GM12878 (cell line): Measurements from ENCODE around the gene PCDHGB6.

ENCODE experiments used
- ATF3 ChIP-seq: IDR thresholded peaks from 2 replicates; pipeline ENCODE4 v1.6.1; 2011; ENCODE audit warnings: low read depth, mild to moderate bottlenecking, low read length, moderate library complexity, borderline replicate concordance; ENCODE audit errors: extremely low read depth
- BRCA1 ChIP-seq: IDR thresholded peaks from 2 replicates; pipeline ENCODE4 v1.6.1; 2011; ENCODE audit warnings: low read depth, low read length, improper control_type of control experiment
- CTCF ChIP-seq, 3 experiments: IDR thresholded peaks in 2 of 3; conservative IDR thresholded peaks in 1 of 3; 2 replicates each; pipeline ENCODE4 v1.5.1; 2011; ENCODE audit warnings: low read depth in 3 of 3, low read length in 3 of 3, mild to moderate bottlenecking in 3 of 3, control low read depth in 2 of 3, moderate library complexity in 2 of 3, inconsistent platforms in 1 of 3, mixed read lengths in 1 of 3; ENCODE audit not compliant: control insufficient read depth in 2 of 3, insufficient read depth in 1 of 3; ENCODE audit errors: extremely low read depth in 1 of 3
- EP300 ChIP-seq, 2 experiments: fragments of 150-350 bp in 1 of 2; IDR thresholded peaks; 2 replicates each; pipeline ENCODE4 v1.6.1; 2011 to 2012; ENCODE audit warnings: low read depth in 2 of 2, low read length in 2 of 2, borderline replicate concordance in 1 of 2, improper control_type of control experiment in 1 of 2, inconsistent platforms in 1 of 2; ENCODE audit not compliant: control insufficient read depth in 1 of 2
- EZH2 ChIP-seq: IDR thresholded peaks from 2 replicates; pipeline ENCODE4 v1.6.1; 2012; ENCODE audit warnings: low read depth, mild to moderate bottlenecking, control low read depth, inconsistent platforms, low read length, borderline replicate concordance; ENCODE audit not compliant: control insufficient read depth
- FOS ChIP-seq: IDR thresholded peaks from 3 replicates; pipeline ENCODE4 v1.6.1; 2011; ENCODE audit warnings: borderline replicate concordance; ENCODE audit not compliant: insufficient read length; ENCODE audit errors: extremely low read depth
- HDGF ChIP-seq: fragments of 450-650 bp; IDR thresholded peaks from 2 replicates; pipeline ENCODE4 v1.6.1; 2016; ENCODE audit warnings: antibody characterized with exemption
- POLR2A ChIP-seq: IDR thresholded peaks from 2 replicates; pipeline ENCODE4 v1.6.1; 2011; ENCODE audit warnings: low read depth, mild to moderate bottlenecking, low read length
- SP1 ChIP-seq: IDR thresholded peaks from one replicate; pipeline ENCODE4 v1.6.1; 2011; ENCODE audit warnings: low read depth, low read length
- TARDBP ChIP-seq: IDR thresholded peaks from 2 replicates; pipeline ENCODE4 v1.6.1; 2016; ENCODE audit warnings: borderline replicate concordance
- USF2 ChIP-seq: IDR thresholded peaks from 2 replicates; pipeline ENCODE4 v1.6.1; 2011; ENCODE audit warnings: low read depth, low read length, improper control_type of control experiment, borderline replicate concordance
- YBX1 ChIP-seq: fragments of 450-650 bp; IDR thresholded peaks from 2 replicates; pipeline ENCODE4 v1.6.1; 2016; ENCODE audit warnings: antibody characterized with exemption

- TF ChIP-seq CTCF (IDR thresholded peaks at IDR 0.05 in 2 of 3, conservative IDR thresholded peaks at IDR 0.05 in 1 of 3; ENCODE audit: control insufficient read depth in 2 of 3, extremely low read depth in 1 of 3, insufficient read depth in 1 of 3, low read depth in 3 of 3, low read length in 3 of 3) (no peak), USF2 (no peak), ATF3 (no peak), YBX1 (no peak), EP300 (IDR thresholded peaks at IDR 0.05; ENCODE audit: borderline replicate concordance in 1 of 2, control insufficient read depth in 1 of 2, low read depth in 2 of 2, low read length in 2 of 2) (no peak), FOS (no peak), EZH2 (no peak), SP1 (no peak), POLR2A (no peak), HDGF (no peak), BRCA1 (no peak), TARDBP (no peak)
Measured at GRCh38 chr5:141409598-141410306, 1.9 kb downstream of the PCDHGB6 start.
